ENCODE results near the gene BSDC1.

BSDC1 gene

GRCh38 chr1:32353886-32354570, 40.2 kb downstream of the BSDC1 start:
- TF ChIP-seq CTCF (IDR thresholded peaks at IDR 0.05; ENCODE audit: low read depth, low read length) = no peak
- no peak for DNase-seq (ENCODE audit: extremely low read depth, low read depth)

- no peak for TF ChIP-seq CTCF (IDR thresholded peaks at IDR 0.05; ENCODE audit: low read depth, low read length)
- DNase-seq (ENCODE audit: extremely low read depth, low read depth) = no peak
These were observed 40.8 kb downstream of the BSDC1 start for GRCh38 chr1:32353431-32353830.

GRCh38 chr1:32352831-32353383, 41.3 kb downstream of the BSDC1 start:
- TF ChIP-seq CTCF (IDR thresholded peaks at IDR 0.05; ENCODE audit: low read depth, low read length) = no peak
- no peak for DNase-seq (ENCODE audit: extremely low read depth, low read depth)

- TF ChIP-seq CTCF (IDR thresholded peaks at IDR 0.05; ENCODE audit: low read depth, low read length) = no peak
- DNase-seq (ENCODE audit: extremely low read depth, low read depth) = no peak
These were observed 41.9 kb downstream of the BSDC1 start for GRCh38 chr1:32352239-32352745.

GRCh38 chr1:32351399-32352238, 42.6 kb downstream of the BSDC1 start:
- peak; percentile 17 for TF ChIP-seq CTCF (IDR thresholded peaks at IDR 0.05; ENCODE audit: low read depth, low read length)
- DNase-seq (ENCODE audit: extremely low read depth, low read depth) = peak; percentile 83

GRCh38 chr1:32350785-32351398, 43.3 kb downstream of the BSDC1 start:
- DNase-seq (ENCODE audit: extremely low read depth, low read depth) = no peak
- peak; percentile 56 for TF ChIP-seq CTCF (IDR thresholded peaks at IDR 0.05; ENCODE audit: low read depth, low read length)
